Measurements from ENCODE around the gene NDUFB10. TPM values are rescaled to one million over a fixed set of nuclear protein-coding genes. Genes with fewer than 3 reads are reported as not detected.
"Not testable (repeated sequence)": the region's sequence is repeated elsewhere in the genome, so short reads cannot be mapped to it uniquely, and the experiment has no call there.

NDUFB10 gene
- total and polyA plus RNA-seq, 10 of the 15 experiments (the other 5 are each of a cell fraction or from before 2014, with no cell fraction given) = 52.2 to 319 (median 130) TPM

DNA sequence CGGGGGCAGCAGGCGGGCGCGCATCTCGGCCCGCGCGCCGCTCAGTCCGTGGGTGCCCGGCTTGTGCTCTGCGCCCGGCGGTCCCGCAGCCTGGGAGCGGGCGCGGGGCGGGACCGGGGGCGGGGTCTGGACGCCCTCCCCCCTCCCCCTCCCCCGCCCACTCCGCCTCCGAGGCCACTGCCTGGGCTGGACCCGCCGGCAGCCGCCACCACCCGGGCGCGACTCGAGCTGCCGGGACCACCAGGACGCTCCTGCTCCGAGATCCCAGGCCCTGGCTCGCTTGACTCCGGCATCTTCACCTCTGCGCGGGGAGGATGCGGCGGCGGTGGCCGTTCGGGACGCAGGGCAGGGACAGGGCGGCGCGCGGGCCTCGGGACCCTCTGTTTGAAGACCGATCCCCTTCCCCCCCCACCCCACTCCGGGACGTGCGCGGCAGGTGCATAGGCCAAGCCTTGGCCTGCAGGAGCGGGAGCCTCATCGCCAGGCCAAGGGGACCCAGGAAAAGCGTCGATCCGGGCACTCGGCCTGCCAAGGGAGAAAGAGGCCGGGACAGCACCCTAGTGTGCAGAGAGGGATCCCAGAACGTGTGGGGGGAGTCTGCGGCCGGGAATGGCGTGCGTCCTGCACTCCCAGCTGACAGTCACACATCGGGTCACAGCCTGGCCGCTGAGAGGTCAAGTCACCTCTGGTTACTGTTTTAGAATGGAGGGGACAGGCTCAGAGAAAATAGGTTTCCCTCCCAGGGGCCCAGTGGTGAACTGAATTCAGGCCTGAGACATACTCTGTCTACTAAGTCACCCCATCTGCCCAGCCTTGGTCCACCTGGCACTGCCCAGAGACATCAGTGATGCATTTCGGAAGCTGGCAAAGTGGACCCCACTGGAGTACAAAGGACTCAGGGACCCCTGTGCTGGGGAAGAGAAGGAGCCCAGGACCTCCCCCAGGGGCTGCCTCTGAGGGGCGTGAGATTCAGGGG, 40.7 kb upstream of the NDUFB10 start, which contains the start of gene HS3ST6 (continued):
- no peak for TF ChIP-seq GATAD2B (conservative IDR thresholded peaks at IDR 0.05; ENCODE audit: low read depth)
- no peak for TF ChIP-seq IRF4 (IDR thresholded peaks at IDR 0.05; ENCODE audit: low read depth, low read length)
- TF ChIP-seq CBX5 (IDR thresholded peaks at IDR 0.05; ENCODE audit: low read depth) = no peak
- TF ChIP-seq GABPA (IDR thresholded peaks at IDR 0.05; ENCODE audit: low read depth) = no peak

DNA sequence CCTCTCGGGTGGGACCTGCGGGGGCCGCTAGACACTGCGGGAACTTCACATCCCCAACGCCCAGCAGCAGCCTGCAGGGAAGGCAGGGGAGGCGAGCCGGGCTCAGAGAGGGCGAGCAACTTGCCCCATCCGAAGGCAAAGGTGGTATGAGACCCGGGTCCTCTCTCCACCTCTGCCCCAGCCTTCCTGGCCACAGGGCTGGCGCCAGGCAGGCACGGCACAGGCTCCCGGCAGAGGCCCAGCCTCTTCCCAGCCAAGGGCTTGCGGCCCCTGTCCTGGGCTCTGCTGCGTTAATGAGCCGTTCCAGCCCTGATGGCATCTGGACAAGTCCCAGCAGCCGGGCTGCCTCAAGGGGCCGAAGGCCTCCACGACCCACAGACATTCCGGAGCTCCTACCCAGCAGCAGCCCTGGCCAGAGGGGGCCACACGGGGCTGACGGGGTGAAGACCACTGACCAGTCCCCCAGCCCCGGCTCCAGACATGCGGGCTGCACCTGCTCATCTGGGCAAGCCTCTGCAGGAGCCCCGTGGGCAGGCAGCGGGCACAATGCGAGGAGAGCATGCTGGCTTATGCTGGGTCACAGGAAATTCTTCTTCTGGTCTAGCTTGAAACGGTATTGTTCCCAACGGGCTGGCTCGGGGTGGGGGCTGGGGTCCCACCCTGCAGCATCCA, 39.9 kb upstream of the NDUFB10 start:
- ChIA-PET CTCF (no interaction called here), SMC1A (ENCODE audit: uncharacterized antibody, unreplicated experiment) (no interaction called here), RAD21 (ENCODE audit: unreplicated experiment) (no interaction called here), POLR2A (no interaction called here)
- DNase-seq (ENCODE audit: low read depth, low spot score) (no peak), ATAC-seq (no peak), FAIRE-seq (no peak)
- no TSS peak for BruUV-seq (replicated peaks)
- Histone ChIP-seq H4K20me1 (ENCODE audit: control insufficient read depth, insufficient read depth) (no peaks in the 10 kb centered on the region), H3K9ac (ENCODE audit: control insufficient read depth, insufficient read depth, low read length) (no peak overlapping the region), H3K79me2 (ENCODE audit: control insufficient read depth, insufficient read depth, low read length) (no peaks in the 10 kb centered on the region), H2AFZ (ENCODE audit: control insufficient read depth, low read depth, low read length) (no peak overlapping the region), H3K4me1 (ENCODE audit: control insufficient read depth, insufficient read depth, low read length) (no peaks in the 10 kb centered on the region), H3K27me3 (replicated peaks in 1 of 2; ENCODE audit: control insufficient read depth in 2 of 2, insufficient read depth in 2 of 2, low read length in 1 of 2) (peaks cover 6 to 7% of the 10 kb centered on the region in 2 experiments; a peak in 3 of 4 replicates), H3K4me3 (no peak overlapping the region), H3K9me3 (replicated peaks; ENCODE audit: control insufficient read depth, insufficient read depth, low read length) (no peaks in the 10 kb centered on the region), H3K27ac (ENCODE audit: control insufficient read depth, insufficient read depth) (no peak overlapping the region), H3K36me3 (ENCODE audit: control insufficient read depth in 2 of 2, insufficient read depth in 2 of 2, low read length in 1 of 2) (no peaks in the 10 kb centered on the region; a peak in 1 of 4 replicates), H3K4me2 (ENCODE audit: control insufficient read depth, insufficient read depth) (no peak overlapping the region)
- intact Hi-C loops (cut with micrococcal nuclease; ENCODE audit: unreplicated experiment) = no loop called here
- WGBS (ENCODE audit: insufficient coverage, insufficient replicate concordance, low lambda C conversion rate, missing lambda C conversion rate) = 27% methylated on average over 25 of the region's 30 CpGs
- in situ Hi-C loops (cut with MboI) = no loop called here
- TF ChIP-seq ZBED1 (IDR thresholded peaks at IDR 0.05; ENCODE audit: borderline replicate concordance) (no peak), JUNB (IDR thresholded peaks at IDR 0.05) (no peak), KLF5 (IDR thresholded peaks at IDR 0.05; ENCODE audit: partially characterized antibody) (no peak)
- TF ChIP-seq, protein P1, sequence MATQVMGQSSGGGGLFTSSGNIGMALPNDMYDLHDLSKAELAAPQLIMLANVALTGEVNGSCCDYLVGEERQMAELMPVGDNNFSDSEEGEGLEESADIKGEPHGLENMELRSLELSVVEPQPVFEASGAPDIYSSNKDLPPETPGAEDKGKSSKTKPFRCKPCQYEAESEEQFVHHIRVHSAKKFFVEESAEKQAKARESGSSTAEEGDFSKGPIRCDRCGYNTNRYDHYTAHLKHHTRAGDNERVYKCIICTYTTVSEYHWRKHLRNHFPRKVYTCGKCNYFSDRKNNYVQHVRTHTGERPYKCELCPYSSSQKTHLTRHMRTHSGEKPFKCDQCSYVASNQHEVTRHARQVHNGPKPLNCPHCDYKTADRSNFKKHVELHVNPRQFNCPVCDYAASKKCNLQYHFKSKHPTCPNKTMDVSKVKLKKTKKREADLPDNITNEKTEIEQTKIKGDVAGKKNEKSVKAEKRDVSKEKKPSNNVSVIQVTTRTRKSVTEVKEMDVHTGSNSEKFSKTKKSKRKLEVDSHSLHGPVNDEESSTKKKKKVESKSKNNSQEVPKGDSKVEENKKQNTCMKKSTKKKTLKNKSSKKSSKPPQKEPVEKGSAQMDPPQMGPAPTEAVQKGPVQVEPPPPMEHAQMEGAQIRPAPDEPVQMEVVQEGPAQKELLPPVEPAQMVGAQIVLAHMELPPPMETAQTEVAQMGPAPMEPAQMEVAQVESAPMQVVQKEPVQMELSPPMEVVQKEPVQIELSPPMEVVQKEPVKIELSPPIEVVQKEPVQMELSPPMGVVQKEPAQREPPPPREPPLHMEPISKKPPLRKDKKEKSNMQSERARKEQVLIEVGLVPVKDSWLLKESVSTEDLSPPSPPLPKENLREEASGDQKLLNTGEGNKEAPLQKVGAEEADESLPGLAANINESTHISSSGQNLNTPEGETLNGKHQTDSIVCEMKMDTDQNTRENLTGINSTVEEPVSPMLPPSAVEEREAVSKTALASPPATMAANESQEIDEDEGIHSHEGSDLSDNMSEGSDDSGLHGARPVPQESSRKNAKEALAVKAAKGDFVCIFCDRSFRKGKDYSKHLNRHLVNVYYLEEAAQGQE (IDR thresholded peaks at IDR 0.05; ENCODE audit: low read depth, low read length) = no peak
- TF ChIP-seq, protein P2, sequence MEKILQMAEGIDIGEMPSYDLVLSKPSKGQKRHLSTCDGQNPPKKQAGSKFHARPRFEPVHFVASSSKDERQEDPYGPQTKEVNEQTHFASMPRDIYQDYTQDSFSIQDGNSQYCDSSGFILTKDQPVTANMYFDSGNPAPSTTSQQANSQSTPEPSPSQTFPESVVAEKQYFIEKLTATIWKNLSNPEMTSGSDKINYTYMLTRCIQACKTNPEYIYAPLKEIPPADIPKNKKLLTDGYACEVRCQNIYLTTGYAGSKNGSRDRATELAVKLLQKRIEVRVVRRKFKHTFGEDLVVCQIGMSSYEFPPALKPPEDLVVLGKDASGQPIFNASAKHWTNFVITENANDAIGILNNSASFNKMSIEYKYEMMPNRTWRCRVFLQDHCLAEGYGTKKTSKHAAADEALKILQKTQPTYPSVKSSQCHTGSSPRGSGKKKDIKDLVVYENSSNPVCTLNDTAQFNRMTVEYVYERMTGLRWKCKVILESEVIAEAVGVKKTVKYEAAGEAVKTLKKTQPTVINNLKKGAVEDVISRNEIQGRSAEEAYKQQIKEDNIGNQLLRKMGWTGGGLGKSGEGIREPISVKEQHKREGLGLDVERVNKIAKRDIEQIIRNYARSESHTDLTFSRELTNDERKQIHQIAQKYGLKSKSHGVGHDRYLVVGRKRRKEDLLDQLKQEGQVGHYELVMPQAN (conservative IDR thresholded peaks at IDR 0.05) = no peak

DNA sequence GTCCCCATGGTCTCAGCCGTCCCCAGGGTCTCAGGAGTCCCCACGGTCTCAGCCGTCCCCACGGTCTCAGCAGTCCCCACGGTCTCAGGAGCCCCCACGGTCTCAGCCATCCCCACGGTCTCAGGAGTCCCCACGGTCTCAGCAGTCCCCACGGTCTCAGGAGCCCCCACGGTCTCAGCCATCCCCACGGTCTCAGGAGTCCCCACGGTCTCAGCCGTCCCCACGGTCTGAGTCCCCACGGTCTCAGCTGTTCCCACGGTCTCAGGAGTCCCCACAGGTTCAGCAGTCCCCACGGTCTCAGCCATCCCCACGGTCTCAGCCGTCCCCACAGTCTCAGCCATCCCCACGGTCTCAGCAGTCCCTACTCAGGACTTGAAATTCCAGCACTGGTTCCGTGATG, 39.2 kb upstream of the NDUFB10 start:
- H3K4me3 ChIP-seq; RAD21 ChIA-PET (ENCODE audit: unreplicated experiment); DNase-seq (ENCODE audit: low read depth, low spot score); H2AFZ ChIP-seq (ENCODE audit: control insufficient read depth, low read depth, low read length); H3K9me3 ChIP-seq (replicated peaks; ENCODE audit: control insufficient read depth, insufficient read depth, low read length); H3K9ac ChIP-seq (ENCODE audit: control insufficient read depth, insufficient read depth, low read length); H3K4me2 ChIP-seq (ENCODE audit: control insufficient read depth, insufficient read depth); H3K27me3 ChIP-seq (replicated peaks in 1 of 2; ENCODE audit: control insufficient read depth in 2 of 2, insufficient read depth in 2 of 2, low read length in 1 of 2); FAIRE-seq; H4K20me1 ChIP-seq (ENCODE audit: control insufficient read depth, insufficient read depth); BruUV-seq (replicated peaks); CTCF ChIA-PET; H3K79me2 ChIP-seq (ENCODE audit: control insufficient read depth, insufficient read depth, low read length); H3K4me1 ChIP-seq (ENCODE audit: control insufficient read depth, insufficient read depth, low read length); H3K36me3 ChIP-seq (ENCODE audit: control insufficient read depth in 2 of 2, insufficient read depth in 2 of 2, low read length in 1 of 2); intact Hi-C loops (cut with micrococcal nuclease; ENCODE audit: unreplicated experiment); SMC1A ChIA-PET (ENCODE audit: uncharacterized antibody, unreplicated experiment); POLR2A ChIA-PET; H3K27ac ChIP-seq (ENCODE audit: control insufficient read depth, insufficient read depth); in situ Hi-C loops (cut with MboI); ATAC-seq: not testable (repeated sequence)
- WGBS (ENCODE audit: insufficient coverage, insufficient replicate concordance, low lambda C conversion rate, missing lambda C conversion rate) = 25% methylated on average over 21 of the region's 21 CpGs

Measured in GM12878 (cell line).